HepG2 (cell line): Measurements from ENCODE around the gene LRP5. TPM values are rescaled to one million over a fixed set of nuclear protein-coding genes. Genes with fewer than 3 reads are reported as not detected.

Source experiments
- GABPB1 ChIP-seq: IDR thresholded peaks from 2 replicates; pipeline ENCODE4 v1.6.1; 2016; ENCODE audit warnings: mild to moderate bottlenecking, missing genetic modification reagents, moderate library complexity, missing compliant biosample characterization
- HOXA3 ChIP-seq: sonication (generic); formaldehyde crosslinking; IDR thresholded peaks from 2 replicates; pipeline ENCODE4 v1.5.0; 2020; ENCODE audit warnings: missing genetic modification reagents
- IKZF1 ChIP-seq: fragments of 450-650 bp; IDR thresholded peaks from 2 replicates; pipeline ENCODE4 v1.7.1; 2016
- MAFF ChIP-seq: IDR thresholded peaks from 2 replicates; pipeline ENCODE4 v1.6.1; 2011; ENCODE audit warnings: low read depth, low read length, improper control_type of control experiment
- MEIS1 ChIP-seq: sonication (generic); formaldehyde crosslinking; IDR thresholded peaks from 2 replicates; pipeline ENCODE4 v1.9.0; 2021; ENCODE audit warnings: mild to moderate bottlenecking, missing genetic modification reagents, moderate library complexity, borderline replicate concordance
- MTA1 ChIP-seq: sonication (generic); formaldehyde crosslinking; IDR thresholded peaks from 2 replicates; pipeline ENCODE4 v1.4.0; 2020; ENCODE audit warnings: missing genetic modification reagents, mild to moderate bottlenecking, borderline replicate concordance
- MYC ChIP-seq: sonication (generic); formaldehyde crosslinking; IDR thresholded peaks from 2 replicates; pipeline ENCODE4 v1.9.0; 2021; ENCODE audit warnings: missing genetic modification reagents, borderline replicate concordance
- NONO ChIP-seq, 2 experiments: fragments of 450-650 bp in 1 of 2; sonication (generic) in 1 of 2; formaldehyde crosslinking in 1 of 2; IDR thresholded peaks in 1 of 2; conservative IDR thresholded peaks in 1 of 2; 2 replicates each; pipeline versions ENCODE4 v1.6.1 to v1.8.0; 2017 to 2022; ENCODE audit warnings: mild to moderate bottlenecking in 1 of 2, missing genetic modification reagents in 1 of 2, moderate library complexity in 1 of 2
- RARA ChIP-seq: IDR thresholded peaks from 2 replicates; pipeline ENCODE4 v1.6.1; 2016; ENCODE audit warnings: missing genetic modification reagents, missing compliant biosample characterization
- ZC3H13 ChIP-seq: sonication (generic); formaldehyde crosslinking; IDR thresholded peaks from 2 replicates; pipeline ENCODE4 v1.8.1; 2023; ENCODE audit warnings: mild to moderate bottlenecking, missing genetic modification reagents, moderate library complexity
- ZNF225 ChIP-seq: sonication (generic); formaldehyde crosslinking; IDR thresholded peaks from 2 replicates; pipeline ENCODE4 v1.4.0; 2020; ENCODE audit warnings: mild to moderate bottlenecking, missing genetic modification reagents
- ZNF382 ChIP-seq: sonication (generic); formaldehyde crosslinking; IDR thresholded peaks from 2 replicates; pipeline ENCODE4 v1.5.0; 2020; ENCODE audit warnings: missing genetic modification reagents, mild to moderate bottlenecking, borderline replicate concordance
- ZNF687 ChIP-seq: sonication (generic); formaldehyde crosslinking; IDR thresholded peaks from 2 replicates; pipeline ENCODE4 v1.5.1; 2020; ENCODE audit warnings: mild to moderate bottlenecking, missing genetic modification reagents, moderate library complexity
- ZNF770 ChIP-seq: sonication (generic); formaldehyde crosslinking; IDR thresholded peaks from 2 replicates; pipeline ENCODE4 v1.5.0; 2020; ENCODE audit warnings: mild to moderate bottlenecking, missing genetic modification reagents
- polyA plus RNA-seq, 8 experiments: library from polyadenylated mRNA; depleted of rRNA in 3 of 8; stranded (reverse) in 7 of 8; unstranded in 1 of 8; fragments of >200 nt; fragmentation: Illumina TruSeq in 4 of 8; extraction: Trizol in 4 of 8; gene quantifications; 2 replicates each; pipeline versions ENCODE4 v1.2.1 to v1.2.3, GENCODE V29; 2011 to 2016; ENCODE audit warnings: low read depth in 4 of 8, missing spikeins in 1 of 8, mixed read lengths in 1 of 8; ENCODE audit not compliant: insufficient read depth in 1 of 8
- total RNA-seq, 5 experiments: library from RNA; depleted of rRNA; stranded (reverse); fragments of >200 nt; fragmentation: Illumina TruSeq; extraction: Trizol; gene quantifications; 2 replicates each; pipeline ENCODE4 v1.2.3, GENCODE V29; 2016; ENCODE audit warnings: low read depth in 1 of 5
- TF ChIP-seq, protein P1 (sequence below): IDR thresholded peaks from 2 replicates; pipeline ENCODE4 v1.6.1; 2016
- TF ChIP-seq, protein P2 (sequence below): sonication (generic); formaldehyde crosslinking; IDR thresholded peaks from 2 replicates; pipeline ENCODE4 v1.4.0; 2020; ENCODE audit warnings: missing genetic modification reagents
- TF ChIP-seq, protein P3 (sequence below): sonication (generic); formaldehyde crosslinking; IDR thresholded peaks from 2 replicates; pipeline ENCODE4 v1.5.0; 2020; ENCODE audit warnings: missing genetic modification reagents, mild to moderate bottlenecking, borderline replicate concordance
- TF ChIP-seq, protein P4 (sequence below): sonication (generic); formaldehyde crosslinking; IDR thresholded peaks from 2 replicates; pipeline ENCODE4 v1.8.0; 2023; ENCODE audit warnings: mild to moderate bottlenecking, missing genetic modification reagents

The LRP5 gene
- total and polyA plus RNA-seq, 2 of the 13 experiments (the other 11 are each of a cell fraction or from before 2014, with no cell fraction given) = 40.4 to 64.0 TPM

DNA sequence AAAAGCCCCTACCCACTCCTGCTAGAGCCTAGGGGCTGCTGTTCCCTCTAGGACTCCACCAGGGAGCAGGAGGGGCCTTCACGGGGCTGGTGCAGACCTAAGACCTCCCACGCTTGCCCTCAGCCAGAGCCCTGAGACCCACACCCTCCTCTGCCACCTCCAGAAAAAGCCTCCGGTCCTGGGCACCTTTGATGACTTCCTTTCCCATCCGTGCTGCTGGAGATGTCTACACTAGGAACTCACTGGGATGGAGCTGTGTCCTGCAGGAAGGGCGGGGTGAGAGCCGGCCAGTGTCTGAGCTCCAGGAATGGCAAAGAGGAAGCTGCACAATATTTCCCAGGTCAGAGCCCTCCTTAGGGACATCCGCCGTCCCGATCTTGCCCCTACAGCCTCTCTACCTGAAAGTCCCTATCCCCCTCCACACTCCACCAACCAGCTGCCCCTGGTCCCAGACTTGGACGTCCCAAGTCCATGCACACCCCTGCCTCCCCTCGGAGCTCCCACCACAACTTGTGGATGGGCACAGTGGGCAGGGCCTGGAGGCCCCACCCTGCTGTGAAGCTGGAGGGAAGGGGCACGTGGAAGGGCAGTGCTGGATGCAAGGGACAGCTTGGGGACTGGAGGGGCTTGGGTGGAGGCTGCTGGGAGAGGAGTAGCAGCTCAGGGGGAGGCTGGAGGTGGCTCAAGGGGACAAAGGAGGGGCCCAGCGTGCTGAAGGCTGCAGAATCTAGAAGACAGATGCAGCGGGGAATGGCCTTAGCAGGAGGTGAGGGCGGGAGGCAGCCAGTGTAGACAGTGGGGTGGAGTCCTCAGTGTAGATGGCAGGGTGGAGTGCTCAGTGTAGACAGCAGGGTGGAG lies 13.5 kb upstream of the LRP5 start (continued):
- no peak for TF ChIP-seq ZNF770 (CRISPR knock-in tag)
- TF ChIP-seq ZNF687 (CRISPR knock-in tag) = peak; percentile 96
- TF ChIP-seq MYC (CRISPR knock-in tag) = peak; percentile 94
- TF ChIP-seq, protein P1, sequence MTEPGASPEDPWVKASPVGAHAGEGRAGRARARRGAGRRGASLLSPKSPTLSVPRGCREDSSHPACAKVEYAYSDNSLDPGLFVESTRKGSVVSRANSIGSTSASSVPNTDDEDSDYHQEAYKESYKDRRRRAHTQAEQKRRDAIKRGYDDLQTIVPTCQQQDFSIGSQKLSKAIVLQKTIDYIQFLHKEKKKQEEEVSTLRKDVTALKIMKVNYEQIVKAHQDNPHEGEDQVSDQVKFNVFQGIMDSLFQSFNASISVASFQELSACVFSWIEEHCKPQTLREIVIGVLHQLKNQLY = 0 out of 2 replicates have a peak, but pooled peaks have one; percentile 68
- no peak for TF ChIP-seq MAFF
- TF ChIP-seq ZNF225 = peak; percentile 3; the same call in 1 of the 2 replicates
- TF ChIP-seq ZNF382 = no peak
- TF ChIP-seq HOXA3 = no peak
- TF ChIP-seq, protein P2, sequence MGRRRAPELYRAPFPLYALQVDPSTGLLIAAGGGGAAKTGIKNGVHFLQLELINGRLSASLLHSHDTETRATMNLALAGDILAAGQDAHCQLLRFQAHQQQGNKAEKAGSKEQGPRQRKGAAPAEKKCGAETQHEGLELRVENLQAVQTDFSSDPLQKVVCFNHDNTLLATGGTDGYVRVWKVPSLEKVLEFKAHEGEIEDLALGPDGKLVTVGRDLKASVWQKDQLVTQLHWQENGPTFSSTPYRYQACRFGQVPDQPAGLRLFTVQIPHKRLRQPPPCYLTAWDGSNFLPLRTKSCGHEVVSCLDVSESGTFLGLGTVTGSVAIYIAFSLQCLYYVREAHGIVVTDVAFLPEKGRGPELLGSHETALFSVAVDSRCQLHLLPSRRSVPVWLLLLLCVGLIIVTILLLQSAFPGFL = no peak
- TF ChIP-seq NONO (IDR thresholded peaks at IDR 0.05) = no peak
- peak; percentile 84 for TF ChIP-seq NONO (CRISPR knock-in tag; conservative IDR thresholded peaks at IDR 0.05)
- no peak; the same call in 1 of the 2 replicates for TF ChIP-seq GABPB1 (CRISPR knock-in tag)
- TF ChIP-seq ZC3H13 (CRISPR knock-in tag) = peak; percentile 59; the same call in 1 of the 2 replicates
- no peak for TF ChIP-seq MEIS1
- no peak for TF ChIP-seq MTA1 (CRISPR knock-in tag)
- TF ChIP-seq, protein P3, sequence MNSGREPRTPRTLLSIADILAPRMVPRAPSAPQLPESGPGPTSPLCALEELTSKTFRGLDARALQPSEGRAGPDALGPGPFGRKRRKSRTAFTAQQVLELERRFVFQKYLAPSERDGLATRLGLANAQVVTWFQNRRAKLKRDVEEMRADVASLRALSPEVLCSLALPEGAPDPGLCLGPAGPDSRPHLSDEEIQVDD = peak; percentile 70; the same call in 1 of the 2 replicates
- peak; percentile 40 for TF ChIP-seq RARA (CRISPR knock-in tag)
- TF ChIP-seq, protein P4, sequence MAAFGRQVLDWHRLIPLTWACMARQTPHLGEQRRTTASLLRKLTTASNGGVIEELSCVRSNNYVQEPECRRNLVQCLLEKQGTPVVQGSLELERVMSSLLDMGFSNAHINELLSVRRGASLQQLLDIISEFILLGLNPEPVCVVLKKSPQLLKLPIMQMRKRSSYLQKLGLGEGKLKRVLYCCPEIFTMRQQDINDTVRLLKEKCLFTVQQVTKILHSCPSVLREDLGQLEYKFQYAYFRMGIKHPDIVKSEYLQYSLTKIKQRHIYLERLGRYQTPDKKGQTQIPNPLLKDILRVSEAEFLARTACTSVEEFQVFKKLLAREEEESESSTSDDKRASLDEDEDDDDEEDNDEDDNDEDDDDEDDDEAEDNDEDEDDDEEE = 0 out of 2 replicates have a peak, but pooled peaks have one; percentile 16
- TF ChIP-seq IKZF1 = no peak
